IPS-11a (cell line): ENCODE data around the gene COQ8B.
"Not testable (repeated sequence)": the region's sequence is repeated elsewhere in the genome, so short reads cannot be mapped to it uniquely, and the experiment has no call there.

ENCODE experiments used
- H3K4me3 ChIP-seq: one replicate; pipeline ENCODE4 v1.5.1; 2013; ENCODE audit warnings: low read depth, low read length, control low read depth

Gene COQ8B

GRCh38 chr19:40716482-40717324 lies at the start of gene COQ8B, which contains the start of gene ITPKC:
Gene COQ8B (minus strand): TSS chr19:40716886. CDS start chr19:40714632, 2,254 bp downstream.
Gene ITPKC (plus strand): TSS chr19:40717112. CDS start chr19:40717136, 24 bp downstream.
- peak within 1 kb of the TSS; percentile 74 for H3K4me3 ChIP-seq

GRCh38 chr19:40766385-40766784 lies 49.7 kb upstream of the COQ8B start:
- not testable (repeated sequence) for H3K4me3 ChIP-seq

- H3K4me3 ChIP-seq, result no peak overlapping the region
These were observed 47.3 kb upstream of the COQ8B start for GRCh38 chr19:40763963-40764362.

GRCh38 chr19:40763526-40763925 lies 46.8 kb upstream of the COQ8B start:
- H3K4me3 ChIP-seq, result no peak overlapping the region

- no peak overlapping the region for H3K4me3 ChIP-seq
These were observed 46.2 kb upstream of the COQ8B start for GRCh38 chr19:40762754-40763470.

GRCh38 chr19:40759352-40759751 lies 42.7 kb upstream of the COQ8B start:
- no peak overlapping the region for H3K4me3 ChIP-seq

GRCh38 chr19:40758491-40758890 lies 41.8 kb upstream of the COQ8B start:
- no peak overlapping the region for H3K4me3 ChIP-seq

- no peak overlapping the region for H3K4me3 ChIP-seq
These were observed 39.9 kb upstream of the COQ8B start for GRCh38 chr19:40756502-40757110.

- H3K4me3 ChIP-seq, result no peak overlapping the region
These were observed 39.1 kb upstream of the COQ8B start for GRCh38 chr19:40755791-40756190.

- no peak overlapping the region for H3K4me3 ChIP-seq
These were observed 38.5 kb upstream of the COQ8B start for GRCh38 chr19:40755248-40755624.

- H3K4me3 ChIP-seq, result no peak overlapping the region
These were observed 38.0 kb upstream of the COQ8B start for GRCh38 chr19:40754611-40755247.

- H3K4me3 ChIP-seq, result peak overlapping the region; percentile 74
These were observed 35.6 kb upstream of the COQ8B start for GRCh38 chr19:40752257-40752781.

GRCh38 chr19:40750874-40751537 lies 34.3 kb upstream of the COQ8B start, which contains the start of gene SNRPA:
Gene SNRPA (plus strand): TSS chr19:40751203. CDS start chr19:40751409, 206 bp downstream.
- peak within 1 kb of the TSS; percentile 74 for H3K4me3 ChIP-seq

GRCh38 chr19:40750058-40750873 lies 33.6 kb upstream of the COQ8B start, which contains the start of gene ACTMAP:
Gene ACTMAP (minus strand): TSS chr19:40750477. CDS start chr19:40749803, 674 bp downstream.
- H3K4me3 ChIP-seq, result peak within 1 kb of the TSS; percentile 74

- H3K4me3 ChIP-seq, result no peak overlapping the region
These were observed 30.9 kb upstream of the COQ8B start for GRCh38 chr19:40747536-40747935.

GRCh38 chr19:40745402-40745780 lies 28.7 kb upstream of the COQ8B start:
- H3K4me3 ChIP-seq, result no peak overlapping the region

GRCh38 chr19:40744554-40745401 lies 28.1 kb upstream of the COQ8B start:
- no peak overlapping the region for H3K4me3 ChIP-seq

- H3K4me3 ChIP-seq, result no peak overlapping the region
These were observed 27.2 kb upstream of the COQ8B start for GRCh38 chr19:40743926-40744325.
